Measurements from ENCODE around the gene KLRF1.

Gene KLRF1

DNA sequence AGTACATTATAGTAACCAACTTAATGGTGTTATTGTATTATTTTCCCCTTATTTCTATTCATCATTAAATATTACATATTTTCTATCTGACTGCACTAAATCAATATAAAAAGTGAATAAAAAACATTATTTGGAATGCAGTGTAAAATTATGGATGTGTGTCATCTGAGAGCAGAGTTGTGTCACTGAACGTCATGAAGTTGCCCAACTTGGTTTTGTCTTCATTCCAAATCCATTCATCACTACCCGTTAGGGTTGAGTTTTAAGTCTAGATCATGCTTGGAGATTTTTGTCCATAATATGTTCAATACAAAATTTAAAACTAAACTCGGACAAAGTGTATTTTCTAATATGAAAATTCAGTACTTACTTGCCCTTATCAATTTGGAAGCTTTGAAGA lies 16.1 kb downstream of the KLRF1 start:
- TF ChIP-seq CTCF (IDR thresholded peaks at IDR 0.05) = no peak

DNA sequence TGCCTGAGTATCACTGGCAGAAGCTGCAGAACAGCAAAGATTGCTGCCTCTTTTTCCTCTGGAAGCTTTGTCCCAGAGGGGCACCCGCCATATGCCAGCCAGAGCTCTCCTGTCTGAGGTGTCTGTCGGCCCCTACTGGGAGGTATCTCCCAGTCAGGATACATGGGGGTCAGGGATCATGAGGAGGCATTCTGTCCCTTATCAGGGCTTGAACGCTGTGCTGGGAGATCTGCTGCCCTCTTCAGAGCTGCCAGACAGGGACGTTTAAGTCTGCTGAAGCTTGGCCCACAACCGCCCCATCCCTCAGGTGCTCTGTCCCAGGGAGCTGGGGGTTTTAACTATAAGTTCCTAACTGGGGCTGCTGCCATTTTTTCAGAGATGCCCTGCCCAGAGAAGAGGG lies 21.6 kb downstream of the KLRF1 start:
- no peak for TF ChIP-seq CTCF (IDR thresholded peaks at IDR 0.05)

- no peak for TF ChIP-seq CTCF (IDR thresholded peaks at IDR 0.05)
These were observed 23.8 kb downstream of the KLRF1 start for GRCh38 chr12:9851050-9851449.

- TF ChIP-seq CTCF (IDR thresholded peaks at IDR 0.05) = no peak
These were observed 24.6 kb downstream of the KLRF1 start for GRCh38 chr12:9851927-9852326.

DNA sequence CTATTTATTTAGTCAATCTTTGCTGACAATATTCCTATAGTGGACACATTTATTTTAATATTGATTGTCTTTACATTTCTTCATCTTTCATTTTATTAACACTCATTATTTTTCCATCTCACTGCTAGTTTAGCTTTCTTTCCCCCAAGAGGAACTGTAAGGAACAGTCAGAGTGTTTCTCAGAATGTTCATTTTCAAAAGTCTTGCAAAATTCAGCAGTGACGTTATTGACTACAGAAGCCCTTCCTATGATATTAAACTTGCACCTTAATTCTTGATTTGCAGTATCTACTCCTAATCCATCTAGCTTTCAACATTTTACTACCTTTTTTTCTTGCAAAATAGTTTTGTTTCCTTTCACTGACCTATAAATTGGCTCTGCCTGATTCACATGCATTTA lies 28.9 kb downstream of the KLRF1 start:
- TF ChIP-seq CTCF (IDR thresholded peaks at IDR 0.05) = no peak

DNA sequence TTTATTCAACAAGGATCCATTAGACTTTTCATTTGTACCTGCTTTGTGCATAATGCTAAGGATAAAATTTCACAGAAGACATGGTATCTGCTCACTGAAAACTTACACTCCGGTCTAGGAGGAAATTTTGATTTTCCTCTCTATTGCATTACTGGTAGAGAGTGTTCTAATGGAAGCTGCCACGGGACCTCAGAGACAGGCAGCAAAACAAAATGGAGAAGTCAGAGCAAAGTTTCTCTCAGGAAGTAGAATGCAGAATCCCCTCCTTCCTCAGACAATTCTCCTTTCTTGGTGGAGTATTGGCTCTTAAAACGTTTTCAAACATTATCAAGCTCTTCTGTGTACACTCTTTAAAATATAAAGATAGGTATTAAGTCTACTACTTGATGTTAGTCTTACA lies 29.6 kb downstream of the KLRF1 start:
- no peak for TF ChIP-seq CTCF (IDR thresholded peaks at IDR 0.05)

GRCh38 chr12:9858135-9858534 lies 30.9 kb downstream of the KLRF1 start:
- no peak for TF ChIP-seq CTCF (IDR thresholded peaks at IDR 0.05)

- no peak for TF ChIP-seq CTCF (IDR thresholded peaks at IDR 0.05)
These were observed 37.8 kb downstream of the KLRF1 start for GRCh38 chr12:9864913-9865675.

Data from LNCAP (cell line).